Naive thymus-derived CD8-positive, alpha-beta T cell (primary cell): Measurements from ENCODE around the gene WDR12. TPM values are rescaled to one million over a fixed set of nuclear protein-coding genes. Genes with fewer than 3 reads are reported as not detected.
"Not testable (repeated sequence)": the region's sequence is repeated elsewhere in the genome, so short reads cannot be mapped to it uniquely, and the experiment has no call there.

ENCODE experiments used
- ATAC-seq, 2 donors: fragments of 150-1000 bp; cut with Tn5 transposase in 1 of 2; sonication (Bioruptor Pico), chemical (Tn5 transposase) in 1 of 2; 1 replicate in 1 of 2; 2 replicates in 1 of 2; pipeline ENCODE4 v1.10.0; 2021; ENCODE audit warnings: mild to moderate bottlenecking in 2 of 2, moderate library complexity in 2 of 2
- POLR2A ChIA-PET: fragments of 350-600 bp; sonication (Branson Sonifier 250); formaldehyde crosslinking; loops from one replicate; lab custom pipeline; 2021; ENCODE audit warnings: antibody characterized with exemption; lab: Charles Lee
- DNase-seq, 10 donors: peaks; one replicate each; pipeline versions ENCODE4 v3.0.0 to v3.0.0-alpha.2; 2020 to 2022
- H3K27ac Mint-ChIP-seq, 10 donors: one replicate each; pipeline ENCODE4 v1.8.0; 2020 to 2022; ENCODE audit warnings: mild to moderate bottlenecking in 10 of 10, mixed read lengths in 10 of 10, moderate library complexity in 4 of 10, inconsistent platforms in 1 of 10
- H3K27me3 Mint-ChIP-seq, 5 donors: one replicate each; pipeline ENCODE4 v1.8.0; 2021 to 2022; ENCODE audit warnings: mixed read lengths in 5 of 5
- H3K36me3 Mint-ChIP-seq, 3 donors: one replicate each; pipeline ENCODE4 v1.8.0; 2020 to 2022; ENCODE audit warnings: mixed read lengths in 3 of 3, mild to moderate bottlenecking in 2 of 3, inconsistent platforms in 1 of 3
- H3K4me1 Mint-ChIP-seq, 4 donors: one replicate each; pipeline ENCODE4 v1.8.0; 2021 to 2022; ENCODE audit warnings: mixed read lengths in 4 of 4
- H3K4me3 Mint-ChIP-seq, 10 donors: one replicate each; pipeline ENCODE4 v1.8.0; 2020 to 2022; ENCODE audit warnings: mild to moderate bottlenecking in 10 of 10, mixed read lengths in 10 of 10, moderate library complexity in 6 of 10, inconsistent platforms in 1 of 10
- H3K9me3 Mint-ChIP-seq, 9 donors: one replicate each; pipeline ENCODE4 v1.8.0; 2020 to 2022; ENCODE audit warnings: mixed read lengths in 9 of 9, mild to moderate bottlenecking in 3 of 9, inconsistent platforms in 1 of 9, moderate library complexity in 1 of 9
- polyA plus RNA-seq, 3 donors: library from polyadenylated mRNA; unstranded; fragments of 300-500 nt; fragmentation: Illumina TruSeq; gene quantifications; one replicate each; pipeline ENCODE4 v1.2.3, GENCODE V29; 2021
- total RNA-seq, 8 experiments: library from RNA in 2 of 8; stranded (reverse) in 2 of 8; gene quantifications; one replicate each; pipeline ENCODE4 v1.2.3 and lab custom pipeline; 2021 to 2026

Gene WDR12
- total and polyA plus RNA-seq, 5 experiments from 2014 or later: 13.5 to 24.6 (median 19.6) TPM

GRCh38 chr2:202932425-202933138 lies 21.1 kb upstream of the WDR12 start:
- H3K9me3 Mint-ChIP-seq: no peaks in the 10 kb centered on the region
- DNase-seq (no peak), ATAC-seq (no peak)
- no peak overlapping the region for H3K27ac Mint-ChIP-seq
- no peak overlapping the region for H3K4me3 Mint-ChIP-seq
- peaks cover 11 to 65% (median 33%) of the 10 kb centered on the region in 3 donors for H3K36me3 Mint-ChIP-seq
- POLR2A ChIA-PET: no interaction called here
- H3K4me1 Mint-ChIP-seq: peaks cover 0 to 7% (median 1%) of the 10 kb centered on the region in 4 donors
- no peaks in the 10 kb centered on the region for H3K27me3 Mint-ChIP-seq

GRCh38 chr2:202918860-202919259 lies 7.4 kb upstream of the WDR12 start:
- ATAC-seq (no peak), DNase-seq (no peak)
- Mint-ChIP-seq H3K27ac (no peak overlapping the region), H3K9me3 (no peaks in the 10 kb centered on the region), H3K36me3 (peaks cover 0 to 42% (median 18%) of the 10 kb centered on the region in 3 donors), H3K4me1 (peaks cover 0 to 3% (median under 1%) of the 10 kb centered on the region in 4 donors), H3K4me3 (no peak overlapping the region), H3K27me3 (no peaks in the 10 kb centered on the region)
- POLR2A ChIA-PET: no interaction called here

GRCh38 chr2:202912342-202913201 lies 1.1 kb upstream of the WDR12 start:
- Mint-ChIP-seq H3K27ac (peak overlapping the region; percentile 94 to 99 (median 98)), H3K4me3 (peak overlapping the region; percentile 90 to 100 (median 98)), H3K4me1 (peaks cover 15 to 40% (median 30%) of the 10 kb centered on the region in 4 donors)
- H3K27me3 Mint-ChIP-seq, H3K9me3 Mint-ChIP-seq, H3K36me3 Mint-ChIP-seq: not testable (repeated sequence)
- ATAC-seq (peak; percentile 40 to 51), DNase-seq (peak in 4 of 10 donors; percentile 2 to 9 (median 5))
- POLR2A ChIA-PET: interaction anchor here (1.4 to 2.1 kb wide), 3 partner anchors 13 to 326 kb away, joined by 5 to 15 read pairs (median 14); partner anchors contain the start of genes CYP20A1 and FAM117B

- POLR2A ChIA-PET: interaction anchor here (0.6 to 2.1 kb wide), 6 partner anchors 7 to 327 kb away, joined by 3 to 15 read pairs (median 4); partner anchors contain the start of genes CYP20A1, FAM117B and NBEAL1
These were observed 316 bp downstream of the WDR12 start for GRCh38 chr2:202911203-202911511.

GRCh38 chr2:202910698-202911097 lies 775 bp downstream of the WDR12 start:
- H3K9me3 Mint-ChIP-seq: peaks cover 0 to under 1% (median 0%) of the 10 kb centered on the region in 9 donors
- no peak for DNase-seq
- peaks cover under 1 to 19% (median 6%) of the 10 kb centered on the region in 3 donors for H3K36me3 Mint-ChIP-seq
- H3K27ac Mint-ChIP-seq: peak overlapping the region in 6 of 10 donors; percentile 28 to 98 (median 94)
- no peaks in the 10 kb centered on the region for H3K27me3 Mint-ChIP-seq
- no peak for ATAC-seq
- H3K4me1 Mint-ChIP-seq: peaks cover 15 to 40% (median 31%) of the 10 kb centered on the region in 4 donors
- peak overlapping the region; percentile 90 to 100 (median 98) for H3K4me3 Mint-ChIP-seq
- POLR2A ChIA-PET: interaction anchor here (0.9 to 2.1 kb wide), 3 partner anchors 104 to 328 kb away, joined by 3 to 15 read pairs (median 14); partner anchors contain the start of genes CYP20A1, FAM117B and NBEAL1

More at GRCh38 chr2:202911203-202911511, 316 bp downstream of the WDR12 start:
- H3K9me3 Mint-ChIP-seq: no peaks in the 10 kb centered on the region
- H3K27me3 Mint-ChIP-seq: no peaks in the 10 kb centered on the region
- H3K4me1 Mint-ChIP-seq: peaks cover 15 to 40% (median 31%) of the 10 kb centered on the region in 4 donors
- peaks cover 0 to 17% (median 2%) of the 10 kb centered on the region in 3 donors for H3K36me3 Mint-ChIP-seq
- ATAC-seq: no peak
- peak overlapping the region; percentile 94 to 99 (median 98) for H3K27ac Mint-ChIP-seq
- H3K4me3 Mint-ChIP-seq: peak overlapping the region; percentile 90 to 100 (median 98)
- peak in 1 of 10 donors; percentile 62 for DNase-seq

- not testable (repeated sequence) for H3K27me3 Mint-ChIP-seq, ATAC-seq, H3K9me3 Mint-ChIP-seq, DNase-seq
- Mint-ChIP-seq H3K36me3 (peaks cover 4 to 24% (median 11%) of the 10 kb centered on the region in 3 donors), H3K4me1 (peaks cover 17 to 40% (median 31%) of the 10 kb centered on the region in 4 donors), H3K27ac (peak overlapping the region in 1 of 10 donors; percentile 55), H3K4me3 (peak overlapping the region; percentile 52 to 100 (median 98))
- POLR2A ChIA-PET: interaction anchor here (2.1 kb wide), 2 partner anchors 275 to 328 kb away, joined by 14 to 15 read pairs; partner anchors contain the start of genes CYP20A1 and FAM117B
These were observed 1.2 kb downstream of the WDR12 start for GRCh38 chr2:202910250-202910649.

GRCh38 chr2:202909394-202910192 lies 1.9 kb downstream of the WDR12 start:
- H3K4me1 Mint-ChIP-seq: peaks cover 18 to 41% (median 31%) of the 10 kb centered on the region in 4 donors
- POLR2A ChIA-PET: interaction anchor here (0.6 to 1.4 kb wide), 2 partner anchors 275 to 692 kb away, joined by 5 read pairs; partner anchors contain the start of gene FAM117B
- peak overlapping the region in 4 of 10 donors; percentile 17 to 62 (median 43) for H3K27ac Mint-ChIP-seq
- peaks cover 4 to 27% (median 15%) of the 10 kb centered on the region in 3 donors for H3K36me3 Mint-ChIP-seq
- peak overlapping the region; percentile 22 to 100 (median 54) for H3K4me3 Mint-ChIP-seq
- peaks cover 0 to 5% (median 0%) of the 10 kb centered on the region in 9 donors for H3K9me3 Mint-ChIP-seq
- DNase-seq (no peak), ATAC-seq (no peak)
- H3K27me3 Mint-ChIP-seq: no peaks in the 10 kb centered on the region

- Mint-ChIP-seq H3K9me3 (peaks cover 0 to 5% (median 0%) of the 10 kb centered on the region in 9 donors), H3K4me3 (peak overlapping the region in 1 of 10 donors; percentile 24), H3K4me1 (peaks cover 21 to 46% (median 37%) of the 10 kb centered on the region in 4 donors), H3K27me3 (no peaks in the 10 kb centered on the region), H3K27ac (peak overlapping the region in 3 of 10 donors; percentile 7 to 61 (median 17)), H3K36me3 (peaks cover 8 to 36% (median 24%) of the 10 kb centered on the region in 3 donors)
- DNase-seq (no peak), ATAC-seq (no peak)
- POLR2A ChIA-PET: no interaction called here
These were observed 3.3 kb downstream of the WDR12 start for GRCh38 chr2:202908186-202908585.

GRCh38 chr2:202905507-202905906 lies 6.0 kb downstream of the WDR12 start:
- H3K4me3 Mint-ChIP-seq, DNase-seq, ATAC-seq, H3K9me3 Mint-ChIP-seq, POLR2A ChIA-PET, H3K27me3 Mint-ChIP-seq: not testable (repeated sequence)
- Mint-ChIP-seq H3K27ac (peak overlapping the region in 3 of 10 donors; percentile 16 to 61 (median 40)), H3K36me3 (peaks cover 8 to 54% (median 26%) of the 10 kb centered on the region in 3 donors), H3K4me1 (peaks cover 21 to 45% (median 37%) of the 10 kb centered on the region in 4 donors)

- peaks cover 0 to 61% (median 19%) of the 10 kb centered on the region in 3 donors for H3K36me3 Mint-ChIP-seq
- no peak overlapping the region for H3K4me3 Mint-ChIP-seq
- ATAC-seq: no peak
- DNase-seq: no peak
- no peak overlapping the region for H3K27ac Mint-ChIP-seq
- no peaks in the 10 kb centered on the region for H3K9me3 Mint-ChIP-seq
- H3K27me3 Mint-ChIP-seq: no peaks in the 10 kb centered on the region
- no peaks in the 10 kb centered on the region for H3K4me1 Mint-ChIP-seq
- POLR2A ChIA-PET: no interaction called here
These were observed 26.3 kb downstream of the WDR12 start for GRCh38 chr2:202885190-202885589.

GRCh38 chr2:202883987-202884675 lies 27.3 kb downstream of the WDR12 start:
- H3K27me3 Mint-ChIP-seq: no peaks in the 10 kb centered on the region
- H3K36me3 Mint-ChIP-seq: peaks cover 0 to 61% (median 19%) of the 10 kb centered on the region in 3 donors
- DNase-seq (no peak), ATAC-seq (no peak)
- no peaks in the 10 kb centered on the region for H3K4me1 Mint-ChIP-seq
- no peaks in the 10 kb centered on the region for H3K9me3 Mint-ChIP-seq
- POLR2A ChIA-PET: no interaction called here
- H3K4me3 Mint-ChIP-seq: no peak overlapping the region
- H3K27ac Mint-ChIP-seq: no peak overlapping the region
